ENCODE results near the gene RMP24.

The RMP24 gene

GRCh38 chr18:36006997-36007396, 34.5 kb downstream of the RMP24 start:
- H4K20me1 ChIP-seq (ENCODE audit: control insufficient read depth, insufficient read depth, insufficient read length) = no peaks in the 10 kb centered on the region
- no peaks in the 10 kb centered on the region for H3K79me1 ChIP-seq (ENCODE audit: insufficient read depth, low read depth, low read length, poor library complexity, severe bottlenecking)
- no CpG with 5 or more reads among the region's 2 CpGs for WGBS (ENCODE audit: extremely low coverage, insufficient read length, low lambda C conversion rate)
- no peak overlapping the region for H3K27ac ChIP-seq (ENCODE audit: insufficient read length, low read depth, low read length)
- Mint-ChIP-seq H3K4me1 (no peaks in the 10 kb centered on the region), H3K36me3 (ENCODE audit: insufficient read depth in 1 of 3, low read depth in 3 of 3) (0 out of 7 replicates have a peak, but pooled peaks cover 0 to 2% (median 0%) of the 10 kb centered on the region in 3 experiments), H3K27me3 (ENCODE audit: low read depth) (no peaks in the 10 kb centered on the region), H3K27ac (no peak overlapping the region), H3K4me3 (no peak overlapping the region), H3K9me3 (no peaks in the 10 kb centered on the region)
- no peak overlapping the region for H2AFZ ChIP-seq (ENCODE audit: low read length)
- H4K91ac ChIP-seq (ENCODE audit: insufficient read length, low read depth, low read length) = no peak overlapping the region
- no peak overlapping the region for H3T11ph ChIP-seq (ENCODE audit: low read length)
- no peak overlapping the region for H2BK12ac ChIP-seq (ENCODE audit: insufficient read length, low read depth, low read length)
- H2BK15ac ChIP-seq (ENCODE audit: low read depth, low read length) = no peak overlapping the region
- H2AK5ac ChIP-seq (ENCODE audit: insufficient read length, low read length) = no peak overlapping the region
- no peak overlapping the region for H3K4ac ChIP-seq (ENCODE audit: low read depth, low read length)
- no peak overlapping the region for H3K14ac ChIP-seq (ENCODE audit: insufficient read depth, low read length)
- no peak overlapping the region for H3K18ac ChIP-seq (ENCODE audit: insufficient read length, low read depth, low read length)
- H3K4me2 ChIP-seq (ENCODE audit: insufficient read depth, insufficient read length, low read length) = no peak overlapping the region
- no peak overlapping the region for H3K9ac ChIP-seq (ENCODE audit: extremely low read depth, insufficient read length, low read length)
- H3K23ac ChIP-seq (ENCODE audit: insufficient read length, low read depth, low read length) = no peak overlapping the region
- no peaks in the 10 kb centered on the region for H3K23me2 ChIP-seq (ENCODE audit: insufficient read length, low read depth, low read length, poor library complexity, severe bottlenecking)
- H3K9me3 ChIP-seq (ENCODE audit: control insufficient read depth, low read depth, low read length) = no peaks in the 10 kb centered on the region
- no peak overlapping the region for H2BK5ac ChIP-seq (ENCODE audit: insufficient read length, low read length)
- no peak overlapping the region for H4K5ac ChIP-seq (ENCODE audit: insufficient read length, low read depth, low read length)
- no peak for TF ChIP-seq CTCF (conservative IDR thresholded peaks at IDR 0.05)
- no peak overlapping the region for H2BK20ac ChIP-seq (ENCODE audit: low read depth, low read length, poor library complexity, severe bottlenecking)
- no peaks in the 10 kb centered on the region for H3K4me1 ChIP-seq (ENCODE audit: insufficient read depth, low read length)
- H3K56ac ChIP-seq (ENCODE audit: insufficient read length, low read depth, low read length) = no peak overlapping the region
- no peaks in the 10 kb centered on the region for H3K79me2 ChIP-seq (ENCODE audit: insufficient read depth, low read length)
- H2BK120ac ChIP-seq (ENCODE audit: low read depth, low read length, poor library complexity, severe bottlenecking) = no peak overlapping the region
- no peak for DNase-seq
- H3K27me3 ChIP-seq (ENCODE audit: insufficient read depth, low read length) = no peaks in the 10 kb centered on the region
- no peak overlapping the region for H4K8ac ChIP-seq (replicated peaks; ENCODE audit: insufficient read length, low read depth, low read length)

Measured in H9 (cell line).